ENCODE results near the gene ARSB.
"Not testable (repeated sequence)": the region's sequence is repeated elsewhere in the genome, so short reads cannot be mapped to it uniquely, and the experiment has no call there.

ARSB gene

DNA sequence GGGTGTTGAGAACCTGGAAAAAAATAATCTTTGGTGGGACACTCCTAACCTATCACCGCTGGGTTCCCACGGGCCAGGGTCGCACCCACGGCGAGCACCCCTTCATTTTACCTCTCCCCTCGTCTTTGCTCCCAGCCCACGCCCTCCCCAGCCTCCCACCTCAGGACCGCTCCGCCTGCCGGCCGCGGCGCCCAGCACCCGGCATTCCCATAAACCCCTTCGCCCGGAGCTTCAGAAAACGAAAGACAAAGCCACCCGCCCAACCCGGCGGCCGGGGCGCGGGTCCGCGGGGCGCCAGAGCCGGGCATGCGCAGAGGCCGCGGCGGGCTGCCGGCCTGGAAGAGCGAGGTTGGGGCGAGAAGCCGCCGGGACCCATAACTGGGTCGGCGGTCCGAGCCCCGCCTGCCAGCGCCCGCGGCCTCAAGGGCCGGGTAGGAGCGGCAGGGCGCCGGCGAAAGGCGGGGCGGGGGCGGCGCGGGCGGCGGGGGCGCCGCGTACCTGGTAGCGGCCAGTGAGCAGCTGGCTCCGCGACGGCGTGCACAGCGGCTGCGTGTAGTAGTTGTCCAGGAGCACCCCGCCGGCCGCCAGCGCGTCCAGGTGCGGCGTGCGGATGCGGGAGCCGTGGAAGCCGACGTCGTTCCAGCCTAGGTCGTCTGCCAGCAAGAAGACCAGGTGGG is 533 bp downstream of the ARSB start:
- no peaks in the 10 kb centered on the region for H3K27me3 ChIP-seq (replicated peaks in 2 of 5; ENCODE audit: control insufficient read depth in 4 of 5, insufficient read depth in 5 of 5, low read length in 4 of 5)
- peak overlapping the region; percentile 67 to 94 (median 83) for H3K4me3 ChIP-seq (ENCODE audit: control insufficient read depth in 1 of 7, extremely low read depth in 1 of 7, insufficient read depth in 4 of 7, low read depth in 2 of 7, low read length in 6 of 7)
- POLR2A ChIA-PET, result interaction anchor here (0.8 to 1.1 kb wide), 3 partner anchors 10 to 473 kb away, joined by 3 to 4 read pairs (median 4); no protein-coding TSS in a partner anchor
- no peaks in the 10 kb centered on the region for H3K36me3 ChIP-seq (ENCODE audit: control insufficient read depth in 4 of 4, insufficient read depth in 4 of 4, low read length in 3 of 4)
- 0% methylated on average over 43 of the region's 79 CpGs for WGBS (ENCODE audit: insufficient coverage)
- CTCF ChIA-PET, result interaction anchor here (0.8 to 2.7 kb wide), 7 partner anchors 10 to 447 kb away, joined by 3 to 12 read pairs (median 5); no protein-coding TSS in a partner anchor
- peaks cover 13 to 37% (median 20%) of the 10 kb centered on the region in 4 experiments for H3K4me1 ChIP-seq (ENCODE audit: control extremely low read depth in 1 of 4, control insufficient read depth in 4 of 4, insufficient read depth in 4 of 4, low read length in 3 of 4)
- no peaks in the 10 kb centered on the region for H3K9me3 ChIP-seq (ENCODE audit: control extremely low read depth in 1 of 5, control insufficient read depth in 4 of 5, insufficient read depth in 2 of 5, low read depth in 1 of 5, low read length in 4 of 5)
- DNase-seq, result peak; percentile 81 to 83 (median 81)
- H3K27ac ChIP-seq (ENCODE audit: insufficient read depth in 1 of 2, low read depth in 1 of 2, low read length in 2 of 2, poor library complexity in 1 of 2, severe bottlenecking in 2 of 2), result peak overlapping the region; percentile 61 to 84

DNA sequence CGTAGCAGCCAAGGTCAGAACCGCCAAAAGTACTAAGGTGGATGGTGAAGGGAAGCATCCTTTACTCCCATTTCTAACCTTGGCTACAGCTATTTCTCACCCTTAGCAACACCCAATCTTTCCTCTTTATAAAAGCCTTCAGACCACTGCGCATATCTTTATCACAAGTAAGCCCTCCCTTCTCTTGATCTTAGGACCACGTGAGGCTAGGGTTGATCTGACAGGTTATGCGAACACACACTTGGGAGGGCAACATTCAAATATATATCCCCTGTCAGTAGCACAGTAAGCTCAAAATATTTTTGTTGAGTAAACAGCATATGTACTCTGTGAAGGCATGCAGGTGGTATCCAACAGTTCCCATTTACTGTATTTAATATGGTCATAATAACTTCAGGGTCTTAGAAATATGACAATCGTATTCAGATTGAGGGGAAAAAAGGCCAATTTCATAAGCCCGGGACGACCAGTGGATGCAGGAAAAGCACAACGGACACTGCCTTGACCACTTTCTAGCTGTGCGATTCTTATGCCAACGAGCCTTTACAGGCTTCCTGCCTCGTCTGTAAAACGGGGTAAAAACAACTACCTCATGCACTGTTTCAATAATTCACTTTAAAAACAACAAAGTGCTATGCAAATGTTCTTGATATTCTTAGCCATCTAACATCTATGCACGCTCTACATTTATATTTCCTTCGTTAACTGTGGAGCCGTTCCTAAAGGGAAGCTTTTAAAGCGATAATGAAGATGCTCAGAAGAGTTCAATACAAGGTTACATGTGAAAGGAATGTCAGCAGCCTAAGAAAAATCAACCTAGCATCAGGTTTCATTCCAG is 1.3 kb downstream of the ARSB start:
- 18% methylated on average over 11 of the region's 17 CpGs for WGBS (ENCODE audit: insufficient coverage)
- CTCF ChIA-PET, result interaction anchor here (0.8 to 2.7 kb wide), 8 partner anchors 10 to 149 kb away, joined by 3 to 12 read pairs (median 4); no protein-coding TSS in a partner anchor
- H3K4me3 ChIP-seq (ENCODE audit: control insufficient read depth in 1 of 7, extremely low read depth in 1 of 7, insufficient read depth in 4 of 7, low read depth in 2 of 7, low read length in 6 of 7), result peak overlapping the region; percentile 67 to 94 (median 83)
- peak in 2 of 3 donors; percentile 27 to 28 for DNase-seq
- peak overlapping the region; percentile 61 to 84 for H3K27ac ChIP-seq (ENCODE audit: insufficient read depth in 1 of 2, low read depth in 1 of 2, low read length in 2 of 2, poor library complexity in 1 of 2, severe bottlenecking in 2 of 2)
- no peaks in the 10 kb centered on the region for H3K9me3 ChIP-seq (ENCODE audit: control extremely low read depth in 1 of 5, control insufficient read depth in 4 of 5, insufficient read depth in 2 of 5, low read depth in 1 of 5, low read length in 4 of 5)
- H3K27me3 ChIP-seq (replicated peaks in 2 of 5; ENCODE audit: control insufficient read depth in 4 of 5, insufficient read depth in 5 of 5, low read length in 4 of 5), result no peaks in the 10 kb centered on the region
- no peaks in the 10 kb centered on the region for H3K36me3 ChIP-seq (ENCODE audit: control insufficient read depth in 4 of 4, insufficient read depth in 4 of 4, low read length in 3 of 4)
- POLR2A ChIA-PET, result interaction anchor here (0.8 to 1.1 kb wide), 2 partner anchors 9 to 11 kb away, joined by 3 to 4 read pairs; no protein-coding TSS in a partner anchor
- peaks cover 13 to 39% (median 20%) of the 10 kb centered on the region in 4 experiments for H3K4me1 ChIP-seq (ENCODE audit: control extremely low read depth in 1 of 4, control insufficient read depth in 4 of 4, insufficient read depth in 4 of 4, low read length in 3 of 4)

DNA sequence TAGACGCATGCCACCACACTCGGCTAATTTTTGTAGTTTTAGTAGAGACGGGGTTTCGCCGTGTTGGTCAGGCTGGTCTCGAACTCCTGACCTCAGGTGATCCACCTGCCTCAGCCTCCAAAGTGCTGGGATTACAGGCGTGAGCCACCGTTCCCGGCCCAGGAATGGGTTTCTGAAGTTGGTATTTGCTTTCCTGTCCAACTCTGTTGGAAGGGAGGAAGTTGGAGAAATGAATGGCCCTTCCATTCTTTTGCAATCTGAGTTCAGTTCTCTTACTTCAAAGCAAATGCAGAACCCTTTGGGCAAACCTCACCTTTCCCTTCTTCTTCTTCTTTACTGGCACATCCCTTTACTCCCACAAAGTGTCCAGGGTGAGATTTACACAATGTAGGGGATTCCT is 1.9 kb downstream of the ARSB start:
- H3K27ac ChIP-seq (ENCODE audit: insufficient read depth in 1 of 2, low read depth in 1 of 2, low read length in 2 of 2, poor library complexity in 1 of 2, severe bottlenecking in 2 of 2); H3K36me3 ChIP-seq (ENCODE audit: control insufficient read depth in 4 of 4, insufficient read depth in 4 of 4, low read length in 3 of 4); H3K9me3 ChIP-seq (ENCODE audit: control extremely low read depth in 1 of 5, control insufficient read depth in 4 of 5, insufficient read depth in 2 of 5, low read depth in 1 of 5, low read length in 4 of 5); H3K27me3 ChIP-seq (replicated peaks in 2 of 5; ENCODE audit: control insufficient read depth in 4 of 5, insufficient read depth in 5 of 5, low read length in 4 of 5); DNase-seq; POLR2A ChIA-PET: not testable (repeated sequence)
- 97% methylated on average over 9 of the region's 9 CpGs for WGBS (ENCODE audit: insufficient coverage)
- peaks cover 13 to 39% (median 20%) of the 10 kb centered on the region in 4 experiments for H3K4me1 ChIP-seq (ENCODE audit: control extremely low read depth in 1 of 4, control insufficient read depth in 4 of 4, insufficient read depth in 4 of 4, low read length in 3 of 4)
- peak overlapping the region in 3 of 7 experiments; percentile 73 to 94 (median 83) for H3K4me3 ChIP-seq (ENCODE audit: control insufficient read depth in 1 of 7, extremely low read depth in 1 of 7, insufficient read depth in 4 of 7, low read depth in 2 of 7, low read length in 6 of 7)
- CTCF ChIA-PET, result interaction anchor here (0.9 to 2.0 kb wide), 3 partner anchors 9 to 42 kb away, joined by 3 to 5 read pairs (median 3); no protein-coding TSS in a partner anchor

DNA sequence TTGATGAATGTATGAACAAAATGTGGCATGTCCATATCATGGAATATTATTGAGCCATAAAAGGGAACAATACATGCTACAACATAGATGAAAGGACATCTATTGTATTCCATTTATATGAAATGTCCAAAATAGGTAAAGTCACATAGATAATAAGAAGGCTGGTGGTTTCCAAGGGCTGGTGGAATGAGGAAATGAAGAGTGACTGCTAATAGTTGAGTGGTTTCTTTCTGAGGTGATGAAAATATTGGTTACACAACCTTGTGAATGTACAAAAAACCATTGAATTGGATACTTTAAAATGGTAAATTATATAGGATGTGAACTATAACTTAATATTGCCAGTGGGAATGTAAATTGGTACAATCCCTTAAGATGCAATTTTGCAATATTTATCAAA is 5.2 kb downstream of the ARSB start:
- ChIA-PET POLR2A (no interaction called here), CTCF (interaction anchor here (0.8 to 1.3 kb wide), 3 partner anchors 19 to 45 kb away, joined by 3 to 7 read pairs (median 4); no protein-coding TSS in a partner anchor)
- Histone ChIP-seq H3K4me3 (ENCODE audit: control insufficient read depth in 1 of 7, extremely low read depth in 1 of 7, insufficient read depth in 4 of 7, low read depth in 2 of 7, low read length in 6 of 7) (no peak overlapping the region), H3K4me1 (ENCODE audit: control extremely low read depth in 1 of 4, control insufficient read depth in 4 of 4, insufficient read depth in 4 of 4, low read length in 3 of 4) (peaks cover 5 to 22% (median 10%) of the 10 kb centered on the region in 4 experiments), H3K27ac (ENCODE audit: insufficient read depth in 1 of 2, low read depth in 1 of 2, low read length in 2 of 2, poor library complexity in 1 of 2, severe bottlenecking in 2 of 2) (no peak overlapping the region), H3K27me3 (replicated peaks in 2 of 5; ENCODE audit: control insufficient read depth in 4 of 5, insufficient read depth in 5 of 5, low read length in 4 of 5) (no peaks in the 10 kb centered on the region), H3K9me3 (ENCODE audit: control extremely low read depth in 1 of 5, control insufficient read depth in 4 of 5, insufficient read depth in 2 of 5, low read depth in 1 of 5, low read length in 4 of 5) (no peaks in the 10 kb centered on the region), H3K36me3 (ENCODE audit: control insufficient read depth in 4 of 4, insufficient read depth in 4 of 4, low read length in 3 of 4) (no peaks in the 10 kb centered on the region)
- DNase-seq, result peak in 1 of 3 donors; percentile 18

DNA sequence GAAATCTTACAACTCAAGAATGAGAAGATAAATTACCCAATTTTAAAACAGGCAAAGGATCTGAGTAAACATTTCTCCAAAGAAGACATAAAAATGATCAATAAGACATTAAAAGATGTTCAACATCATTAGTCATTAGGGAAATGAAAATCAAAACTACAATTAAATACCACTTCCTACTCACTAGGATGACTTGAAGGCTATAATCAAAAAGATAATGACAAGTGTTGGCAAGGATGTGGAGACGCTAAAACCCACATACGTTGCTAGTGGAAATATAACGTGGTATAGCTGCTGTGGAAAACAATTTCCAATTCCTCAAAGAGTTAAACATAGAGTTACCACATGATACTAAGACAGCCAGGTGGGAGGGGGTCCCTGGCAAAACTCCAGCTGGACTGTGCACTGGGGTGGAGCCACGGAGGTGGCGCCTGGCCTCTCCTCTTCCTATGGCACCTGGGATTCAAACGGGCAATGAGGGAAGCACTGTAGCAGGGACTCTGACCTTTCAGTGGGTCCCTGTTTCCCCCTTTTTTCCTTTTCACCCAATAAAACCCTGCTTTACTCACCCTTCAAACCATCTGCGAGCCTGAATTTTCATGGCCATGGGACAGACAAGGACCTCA is 5.9 kb downstream of the ARSB start:
- ChIA-PET POLR2A (no interaction called here), CTCF (interaction anchor here (1.3 kb wide), 1 partner anchor 46 kb away, joined by 7 read pairs; no protein-coding TSS in a partner anchor)
- H3K4me3 ChIP-seq (ENCODE audit: control insufficient read depth in 1 of 7, extremely low read depth in 1 of 7, insufficient read depth in 4 of 7, low read depth in 2 of 7, low read length in 6 of 7), result no peak overlapping the region
- DNase-seq, result no peak
- H3K36me3 ChIP-seq (ENCODE audit: control insufficient read depth in 4 of 4, insufficient read depth in 4 of 4, low read length in 3 of 4), result no peaks in the 10 kb centered on the region
- H3K27ac ChIP-seq (ENCODE audit: insufficient read depth in 1 of 2, low read depth in 1 of 2, low read length in 2 of 2, poor library complexity in 1 of 2, severe bottlenecking in 2 of 2), result no peak overlapping the region
- H3K27me3 ChIP-seq (replicated peaks in 2 of 5; ENCODE audit: control insufficient read depth in 4 of 5, insufficient read depth in 5 of 5, low read length in 4 of 5), result no peaks in the 10 kb centered on the region
- 95% methylated on average over 4 of the region's 7 CpGs for WGBS (ENCODE audit: insufficient coverage)
- H3K9me3 ChIP-seq (ENCODE audit: control extremely low read depth in 1 of 5, control insufficient read depth in 4 of 5, insufficient read depth in 2 of 5, low read depth in 1 of 5, low read length in 4 of 5), result no peaks in the 10 kb centered on the region
- H3K4me1 ChIP-seq (ENCODE audit: control extremely low read depth in 1 of 4, control insufficient read depth in 4 of 4, insufficient read depth in 4 of 4, low read length in 3 of 4), result peaks cover 5 to 24% (median 10%) of the 10 kb centered on the region in 4 experiments

DNA sequence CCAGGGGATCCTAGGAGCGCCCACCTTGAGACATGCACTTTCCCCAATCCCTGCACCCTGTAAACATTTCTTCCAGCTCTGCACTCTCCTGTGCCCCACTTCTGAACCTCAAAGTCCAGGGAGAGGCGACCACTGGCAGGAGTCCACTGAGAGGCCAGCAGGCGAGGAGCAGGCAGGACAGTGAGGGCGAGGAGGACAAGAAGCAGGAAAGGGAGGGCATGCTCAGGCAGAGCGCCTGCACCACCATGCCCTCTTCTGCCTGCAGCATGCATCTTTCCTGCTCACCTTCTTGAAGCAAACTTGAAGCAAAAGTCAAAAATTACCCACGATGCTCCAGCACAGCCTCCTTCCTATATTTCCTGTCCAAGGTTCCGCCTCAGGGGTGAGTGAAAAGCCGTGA is 10.1 kb downstream of the ARSB start:
- no peak for DNase-seq
- POLR2A ChIA-PET, result interaction anchor here (0.9 kb wide), 1 partner anchor 9 kb away, joined by 3 read pairs; no protein-coding TSS in a partner anchor
- CTCF ChIA-PET, result interaction anchor here (1.5 to 2.5 kb wide), 2 partner anchors 9 to 11 kb away, joined by 5 to 10 read pairs; no protein-coding TSS in a partner anchor
- H3K36me3 ChIP-seq (ENCODE audit: control insufficient read depth in 4 of 4, insufficient read depth in 4 of 4, low read length in 3 of 4), result no peaks in the 10 kb centered on the region
- no peak overlapping the region for H3K27ac ChIP-seq (ENCODE audit: insufficient read depth in 1 of 2, low read depth in 1 of 2, low read length in 2 of 2, poor library complexity in 1 of 2, severe bottlenecking in 2 of 2)
- H3K4me3 ChIP-seq (ENCODE audit: control insufficient read depth in 1 of 7, extremely low read depth in 1 of 7, insufficient read depth in 4 of 7, low read depth in 2 of 7, low read length in 6 of 7), result no peak overlapping the region
- H3K9me3 ChIP-seq (ENCODE audit: control extremely low read depth in 1 of 5, control insufficient read depth in 4 of 5, insufficient read depth in 2 of 5, low read depth in 1 of 5, low read length in 4 of 5), result no peaks in the 10 kb centered on the region
- no peaks in the 10 kb centered on the region for H3K27me3 ChIP-seq (replicated peaks in 2 of 5; ENCODE audit: control insufficient read depth in 4 of 5, insufficient read depth in 5 of 5, low read length in 4 of 5)
- H3K4me1 ChIP-seq (ENCODE audit: control extremely low read depth in 1 of 4, control insufficient read depth in 4 of 4, insufficient read depth in 4 of 4, low read length in 3 of 4), result peaks cover 4 to 10% (median 7%) of the 10 kb centered on the region in 4 experiments
- 97% methylated on average over 5 of the region's 8 CpGs for WGBS (ENCODE audit: insufficient coverage)

Data from common myeloid progenitor, CD34-positive (primary cell).